Spleen (tissue), 11 donors: Measurements from ENCODE around the gene RNLS. TPM values are rescaled to one million over a fixed set of nuclear protein-coding genes. Genes with fewer than 3 reads are reported as not detected.

Experiments used
- DNase-seq: peaks from one replicate; pipeline ENCODE4 v3.0.0-alpha.2; 2020
- H3K27ac ChIP-seq, 8 donors: fragments of 200-600 bp; sonication (generic) in 7 of 8; 1 replicate in 4 of 8; 2 replicates in 4 of 8; pipeline versions ENCODE4 v1.5.0 to v1.8.0; 2016 to 2021; ENCODE audit warnings: inconsistent platforms in 4 of 8, mild to moderate bottlenecking in 4 of 8, moderate library complexity in 1 of 8
- H3K27me3 ChIP-seq, 7 donors: fragments of 200-600 bp; sonication (generic) in 6 of 7; replicated peaks in 1 of 7; 1 replicate in 4 of 7; 2 replicates in 3 of 7; pipeline versions ENCODE4 v1.5.0 to v1.8.0; 2016 to 2021; ENCODE audit warnings: inconsistent platforms in 3 of 7, mild to moderate bottlenecking in 1 of 7
- H3K36me3 ChIP-seq, 6 donors: fragments of 200-600 bp; sonication (generic) in 5 of 6; 1 replicate in 4 of 6; 2 replicates in 2 of 6; pipeline versions ENCODE4 v1.5.0 to v1.8.0; 2016 to 2021; ENCODE audit warnings: inconsistent platforms in 2 of 6
- H3K4me1 ChIP-seq, 6 donors: fragments of 200-600 bp; sonication (generic) in 5 of 6; 1 replicate in 3 of 6; 2 replicates in 3 of 6; pipeline versions ENCODE4 v1.5.0 to v1.8.0; 2016 to 2021; ENCODE audit warnings: inconsistent platforms in 3 of 6
- H3K4me3 ChIP-seq, 8 donors: fragments of 200-600 bp; sonication (generic) in 7 of 8; 1 replicate in 4 of 8; 2 replicates in 4 of 8; pipeline versions ENCODE4 v1.5.0 to v1.8.0; 2016 to 2021; ENCODE audit warnings: inconsistent platforms in 4 of 8, mild to moderate bottlenecking in 4 of 8, moderate library complexity in 2 of 8
- H3K9me3 ChIP-seq, 8 donors: fragments of 200-600 bp; sonication (generic) in 7 of 8; 1 replicate in 4 of 8; 2 replicates in 4 of 8; pipeline versions ENCODE4 v1.5.0 to v1.8.0; 2016 to 2021; ENCODE audit warnings: inconsistent platforms in 4 of 8
- CTCF ChIP-seq, 11 experiments: fragments of 200-600 bp in 7 of 11; fragments of 450-650 bp in 4 of 11; sonication (generic) in 4 of 11; IDR thresholded peaks in 8 of 11; conservative IDR thresholded peaks in 3 of 11; 1 replicate in 7 of 11; 2 replicates in 4 of 11; pipeline versions ENCODE4 v1.4.0 to v1.8.0; 2016 to 2021; ENCODE audit warnings: antibody characterized with exemption in 11 of 11, inconsistent platforms in 4 of 11, mild to moderate bottlenecking in 1 of 11
- POLR2A ChIP-seq, 3 donors: fragments of 450-650 bp; IDR thresholded peaks; one replicate each; pipeline ENCODE4 v1.5.1; 2017; ENCODE audit warnings: antibody characterized with exemption in 3 of 3, mild to moderate bottlenecking in 1 of 3
- POLR2AphosphoS5 ChIP-seq, 3 donors: sonication (generic); formaldehyde crosslinking; IDR thresholded peaks; one replicate each; pipeline ENCODE4 v1.5.1; 2017; ENCODE audit warnings: antibody characterized with exemption in 3 of 3
- WGBS, 5 donors: extraction: QIAGEN DNeasy Blood & Tissue Kit in 3 of 5; methylation state at CpG; one replicate each; pipeline versions ENCODE4 v1.1.5 to v1.1.7; 2013 to 2018; 5-methylcytosine and 5-hydroxymethylcytosine counted together
- intact Hi-C: fragments of 100-400 bp; cut with DNase I; formaldehyde crosslinking; loops from one replicate; pipeline ENCODE4 v1.15.0; 2023; ENCODE audit warnings: low total_unique reads
- polyA plus RNA-seq, 3 donors: library from polyadenylated mRNA; stranded (reverse); fragments of 200-250 nt; gene quantifications; one replicate each; pipeline ENCODE4 v1.2.1, GENCODE V29; 2013
- total RNA-seq, 7 donors: library from RNA; depleted of rRNA in 3 of 7; stranded (reverse); fragments of >200 nt in 3 of 7; fragmentation: NEBNext Ultra II Directional in 4 of 7; extraction: Animal tissue kit (Norgen Biotek cat#: 25700) in 4 of 7; gene quantifications; one replicate each; pipeline versions ENCODE4 v1.1.0 to v1.2.1, GENCODE V29; 2016 to 2021
- donor health status: healthy with polysubstance abuse.
- donor health status: DM: no; HTN: no; CAD: no; lungs with moderate emphysema.
- donor health status: DM: no; HTN: no; CAD: no.
- donor health status: Bipolar disorder and iron deficiency.
- donor health status: healthy.
- donor health status: DM: no; HTN: no; CAD: no.
- donor health status: DM: yes; HTN: yes; CAD: no.

The RNLS gene
- total and polyA plus RNA-seq, 10 donors = 4.5 to 28.8 (median 8.5) TPM

- H3K4me1 ChIP-seq = peaks cover 0 to 7% (median 2%) of the 10 kb centered on the region in 6 donors
- H3K9me3 ChIP-seq = no peaks in the 10 kb centered on the region
- no peak overlapping the region for H3K4me3 ChIP-seq
- DNase-seq = no peak
- 79 to 89% (median 83%) methylated on average over 7 of the region's 7 CpGs for WGBS, 5 donors
- TF ChIP-seq CTCF (IDR thresholded peaks at IDR 0.05 in 8 of 11, conservative IDR thresholded peaks at IDR 0.05 in 3 of 11) = no peak
- no peak for TF ChIP-seq POLR2A (IDR thresholded peaks at IDR 0.05)
- TF ChIP-seq POLR2AphosphoS5 (IDR thresholded peaks at IDR 0.05) = no peak
- intact Hi-C loops = no loop called here
- H3K27ac ChIP-seq = no peak overlapping the region
- no peaks in the 10 kb centered on the region for H3K36me3 ChIP-seq
- H3K27me3 ChIP-seq = no peaks in the 10 kb centered on the region
These were observed 27.8 kb downstream of the RNLS start for GRCh38 chr10:88555190-88555908.

- TF ChIP-seq POLR2A (IDR thresholded peaks at IDR 0.05) (no peak), POLR2AphosphoS5 (IDR thresholded peaks at IDR 0.05) (no peak), CTCF (IDR thresholded peaks at IDR 0.05 in 8 of 11, conservative IDR thresholded peaks at IDR 0.05 in 3 of 11) (peak; percentile 56 to 88 (median 77))
- H3K27me3 ChIP-seq = no peaks in the 10 kb centered on the region
- H3K9me3 ChIP-seq = no peaks in the 10 kb centered on the region
- no peak overlapping the region for H3K4me3 ChIP-seq
- H3K27ac ChIP-seq = no peak overlapping the region
- intact Hi-C loops = loop anchor here (5.0 kb wide), 1 partner anchor 706 kb away; no protein-coding TSS in a partner anchor
- no peaks in the 10 kb centered on the region for H3K36me3 ChIP-seq
- WGBS, 5 donors = 76 to 89% (median 82%) methylated on average over 2 of the region's 2 CpGs
- DNase-seq = no peak
- H3K4me1 ChIP-seq = peaks cover 0 to 7% (median 2%) of the 10 kb centered on the region in 6 donors
These were observed 29.9 kb downstream of the RNLS start for GRCh38 chr10:88553116-88553752.

GRCh38 chr10:88551246-88551645 lies 31.9 kb downstream of the RNLS start:
- intact Hi-C loops = loop anchor here (5.0 kb wide), 1 partner anchor 704 kb away; no protein-coding TSS in a partner anchor
- Histone ChIP-seq H3K27me3 (no peaks in the 10 kb centered on the region), H3K4me1 (peaks cover 0 to 7% (median 2%) of the 10 kb centered on the region in 6 donors), H3K36me3 (no peaks in the 10 kb centered on the region), H3K4me3 (no peak overlapping the region), H3K27ac (no peak overlapping the region), H3K9me3 (no peaks in the 10 kb centered on the region)
- TF ChIP-seq CTCF (IDR thresholded peaks at IDR 0.05 in 8 of 11, conservative IDR thresholded peaks at IDR 0.05 in 3 of 11) = no peak
- TF ChIP-seq POLR2A (IDR thresholded peaks at IDR 0.05) = no peak
- TF ChIP-seq POLR2AphosphoS5 (IDR thresholded peaks at IDR 0.05) = no peak
- 82 to 88% (median 86%) methylated on average over 2 of the region's 2 CpGs for WGBS, 5 donors
- DNase-seq = no peak

- Histone ChIP-seq H3K4me3 (no peak overlapping the region), H3K4me1 (peaks cover 0 to 3% (median 0%) of the 10 kb centered on the region in 6 donors), H3K36me3 (no peaks in the 10 kb centered on the region), H3K9me3 (no peaks in the 10 kb centered on the region), H3K27ac (no peak overlapping the region), H3K27me3 (no peaks in the 10 kb centered on the region)
- 59 to 92% (median 86%) methylated on average over 3 of the region's 3 CpGs for WGBS, 5 donors
- intact Hi-C loops = no loop called here
- no peak for TF ChIP-seq POLR2AphosphoS5 (IDR thresholded peaks at IDR 0.05)
- no peak for TF ChIP-seq CTCF (IDR thresholded peaks at IDR 0.05 in 8 of 11, conservative IDR thresholded peaks at IDR 0.05 in 3 of 11)
- TF ChIP-seq POLR2A (IDR thresholded peaks at IDR 0.05) = no peak
- no peak for DNase-seq
These were observed 36.6 kb downstream of the RNLS start for GRCh38 chr10:88546497-88546896.
